HG03521 (cell line): Measurements from ENCODE around the gene NUP62.
"Not testable (repeated sequence)": the region's sequence is repeated elsewhere in the genome, so short reads cannot be mapped to it uniquely, and the experiment has no call there.

ENCODE experiments used
- ATAC-seq: cut with Tn5 transposase; IDR thresholded peaks from one replicate; pipeline ENCODE4 v1.9.1; 2021; ENCODE audit warnings: mild to moderate bottlenecking, moderate library complexity; ENCODE audit not compliant: unreplicated experiment

Gene NUP62

GRCh38 chr19:49951806-49952478, 22.6 kb upstream of the NUP62 start:
- no peak for ATAC-seq

GRCh38 chr19:49950956-49951526, 21.7 kb upstream of the NUP62 start:
- ATAC-seq, result no peak

- ATAC-seq, result no peak
Measured at GRCh38 chr19:49950590-49950948, 21.3 kb upstream of the NUP62 start.

GRCh38 chr19:49949742-49950589, 20.7 kb upstream of the NUP62 start:
- no peak for ATAC-seq

GRCh38 chr19:49946415-49946814, 17.1 kb upstream of the NUP62 start:
- no peak for ATAC-seq

GRCh38 chr19:49944567-49944966, 15.3 kb upstream of the NUP62 start:
- not testable (repeated sequence) for ATAC-seq

- no peak for ATAC-seq
Measured at GRCh38 chr19:49940482-49940791, 11.1 kb upstream of the NUP62 start.

GRCh38 chr19:49939721-49940481, 10.6 kb upstream of the NUP62 start:
- no peak for ATAC-seq

- ATAC-seq, result no peak
Measured at GRCh38 chr19:49938662-49939061, 9.4 kb upstream of the NUP62 start.

- no peak for ATAC-seq
Measured at GRCh38 chr19:49937750-49938381, 8.6 kb upstream of the NUP62 start.

GRCh38 chr19:49936549-49936948, 7.2 kb upstream of the NUP62 start:
- no peak for ATAC-seq

- ATAC-seq, result no peak
Measured at GRCh38 chr19:49933643-49934042, 4.3 kb upstream of the NUP62 start.

- ATAC-seq, result no peak
Measured at GRCh38 chr19:49932731-49933131, 3.4 kb upstream of the NUP62 start.

GRCh38 chr19:49932041-49932451, 2.7 kb upstream of the NUP62 start:
- no peak for ATAC-seq

- no peak for ATAC-seq
Measured at GRCh38 chr19:49931293-49932040, 2.2 kb upstream of the NUP62 start.

GRCh38 chr19:49930483-49931011, 1.2 kb upstream of the NUP62 start:
- ATAC-seq, result no peak

- ATAC-seq, result peak; percentile 66
Measured at GRCh38 chr19:49929611-49930482, 543 bp upstream of the NUP62 start.

- no peak for ATAC-seq
Measured at GRCh38 chr19:49927526-49928264, 1.6 kb downstream of the NUP62 start.
